HG02981 (cell line): ENCODE measurements around the gene FLOT2.
"Not testable (repeated sequence)": the region's sequence is repeated elsewhere in the genome, so short reads cannot be mapped to it uniquely, and the experiment has no call there.

Experiments
- ATAC-seq: cut with Tn5 transposase; IDR thresholded peaks from one replicate; pipeline ENCODE4 v1.9.1; 2021; ENCODE audit warnings: mild to moderate bottlenecking, moderate library complexity; ENCODE audit not compliant: unreplicated experiment

Gene FLOT2

DNA sequence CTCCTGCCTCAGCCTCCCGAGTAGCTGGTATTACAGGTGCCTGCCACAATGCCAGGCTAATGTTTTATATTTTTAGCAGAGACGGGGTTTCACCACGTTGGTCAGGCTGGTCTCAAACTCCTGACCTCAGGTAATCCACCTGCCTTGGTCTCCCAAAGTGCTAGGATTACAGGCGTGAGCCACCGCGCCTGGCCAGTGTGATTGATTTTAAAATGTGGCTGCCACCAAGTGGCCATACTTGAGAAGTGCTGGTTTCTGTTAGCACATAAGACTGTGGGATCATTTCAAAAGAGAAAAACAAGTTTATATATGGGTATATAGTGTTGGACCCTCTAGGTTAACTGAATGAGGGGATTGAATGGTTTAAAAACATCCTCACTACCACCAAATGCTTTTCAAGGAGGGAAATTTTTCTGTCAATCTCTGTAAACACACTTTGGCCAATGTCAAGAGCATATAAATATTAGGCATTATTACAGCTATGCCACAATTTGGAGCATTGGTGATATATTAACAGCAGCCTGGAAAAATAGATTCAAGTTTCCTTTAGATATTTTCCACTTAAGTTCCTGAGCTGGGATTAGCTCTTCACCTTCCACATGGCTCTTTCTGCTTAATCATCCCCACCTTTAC lies 18.9 kb upstream of the FLOT2 start:
- ATAC-seq, result no peak

DNA sequence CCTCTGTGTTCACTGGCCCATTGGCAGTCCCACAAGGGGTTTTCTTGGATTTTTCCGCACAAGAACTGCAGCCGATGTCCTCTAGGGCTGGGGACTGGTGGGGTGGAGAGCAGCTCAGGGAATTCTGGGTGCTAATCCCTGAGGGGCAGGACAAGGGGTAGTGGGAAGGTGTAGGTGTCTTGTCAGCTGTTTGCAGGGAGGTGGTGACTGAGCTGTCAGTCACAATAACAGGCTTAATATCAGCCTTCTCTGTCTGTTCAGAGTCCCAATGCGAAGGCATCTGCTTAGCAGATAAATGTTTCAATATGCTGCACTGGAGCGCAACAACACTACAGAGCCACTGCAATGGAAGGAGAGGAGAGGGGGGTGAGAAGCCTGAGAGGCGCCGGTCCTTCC lies 15.4 kb upstream of the FLOT2 start:
- ATAC-seq, result no peak

DNA sequence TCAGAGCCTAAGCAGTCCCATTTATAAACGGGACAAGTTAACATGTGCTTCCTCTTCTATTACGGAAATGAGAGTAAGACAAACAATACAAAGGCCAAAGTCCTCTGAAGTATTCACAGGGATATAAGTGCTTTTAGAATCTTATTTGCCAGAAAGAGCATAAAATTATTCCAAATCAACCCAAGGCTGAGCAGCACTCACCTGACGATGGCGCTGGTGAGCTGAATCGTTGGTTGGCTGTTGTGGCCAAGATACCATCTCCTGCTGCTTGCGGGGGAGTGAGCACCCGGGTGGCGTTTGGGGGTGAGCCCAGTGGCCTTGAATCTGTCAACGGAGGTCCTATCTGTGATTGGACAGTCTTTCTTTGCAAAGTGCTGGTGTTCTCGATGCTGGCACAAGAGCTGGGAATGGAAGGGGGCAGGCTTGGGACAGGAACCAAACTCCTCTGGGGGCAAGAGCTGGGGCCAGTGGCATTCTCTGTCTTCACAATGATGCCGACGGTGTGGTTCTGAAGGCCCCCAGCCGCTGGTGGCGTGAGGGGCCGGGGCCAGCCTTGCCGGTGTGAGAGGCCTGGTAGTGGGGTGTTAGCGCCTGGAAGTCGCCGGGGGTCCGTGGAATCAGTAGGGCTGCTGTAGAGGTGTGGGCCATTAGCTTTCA lies 14.9 kb upstream of the FLOT2 start:
- no peak for ATAC-seq

DNA sequence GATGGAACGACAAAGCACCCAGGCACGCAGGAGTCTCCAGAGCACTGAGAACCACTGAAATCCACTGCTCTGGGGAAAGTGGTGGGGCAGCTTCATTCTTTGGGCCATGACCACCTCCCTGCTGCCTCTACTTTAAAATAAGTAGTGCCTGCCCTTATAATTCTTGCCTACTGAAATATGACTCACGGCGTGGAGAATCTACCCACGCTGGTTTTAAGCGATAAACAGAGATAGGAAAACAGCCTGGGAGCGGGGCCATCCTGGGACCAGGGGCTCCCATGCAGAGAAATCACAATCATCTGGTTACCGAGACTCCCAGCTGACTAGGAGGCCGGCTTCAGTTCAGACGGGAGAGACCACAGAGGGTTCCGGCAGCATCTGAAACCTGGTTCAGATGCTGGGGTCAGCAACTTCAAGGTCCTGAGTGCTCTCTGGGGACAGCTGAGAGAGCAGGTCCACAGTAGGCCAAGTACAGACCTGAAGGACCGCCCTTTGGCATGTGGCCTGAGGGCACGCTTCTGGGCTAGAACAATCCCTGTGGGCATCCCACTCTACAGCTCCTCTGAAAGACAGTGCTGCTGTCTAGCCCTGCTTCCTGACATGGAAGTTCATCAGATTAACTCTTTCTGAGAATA lies 14.0 kb upstream of the FLOT2 start:
- no peak for ATAC-seq

DNA sequence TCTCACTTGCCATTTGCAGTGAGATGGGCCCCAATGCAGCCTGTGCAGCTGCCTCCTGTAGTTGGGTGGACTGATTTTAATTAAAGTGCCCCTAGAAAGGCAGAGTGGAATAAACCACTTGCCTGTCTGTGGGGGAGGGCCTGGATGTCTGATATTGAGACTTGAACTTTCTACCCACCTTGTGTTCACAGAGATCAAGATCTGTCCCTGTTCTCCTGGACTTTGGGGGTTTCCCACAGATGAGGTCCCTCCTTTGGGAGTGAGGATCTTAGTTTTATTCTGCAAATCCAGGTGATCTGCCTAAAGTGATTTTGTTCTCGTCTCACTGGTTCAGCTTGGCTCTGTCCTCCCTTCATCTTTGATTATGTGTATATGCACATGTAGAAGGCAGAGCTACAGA lies 13.0 kb upstream of the FLOT2 start:
- no peak for ATAC-seq

DNA sequence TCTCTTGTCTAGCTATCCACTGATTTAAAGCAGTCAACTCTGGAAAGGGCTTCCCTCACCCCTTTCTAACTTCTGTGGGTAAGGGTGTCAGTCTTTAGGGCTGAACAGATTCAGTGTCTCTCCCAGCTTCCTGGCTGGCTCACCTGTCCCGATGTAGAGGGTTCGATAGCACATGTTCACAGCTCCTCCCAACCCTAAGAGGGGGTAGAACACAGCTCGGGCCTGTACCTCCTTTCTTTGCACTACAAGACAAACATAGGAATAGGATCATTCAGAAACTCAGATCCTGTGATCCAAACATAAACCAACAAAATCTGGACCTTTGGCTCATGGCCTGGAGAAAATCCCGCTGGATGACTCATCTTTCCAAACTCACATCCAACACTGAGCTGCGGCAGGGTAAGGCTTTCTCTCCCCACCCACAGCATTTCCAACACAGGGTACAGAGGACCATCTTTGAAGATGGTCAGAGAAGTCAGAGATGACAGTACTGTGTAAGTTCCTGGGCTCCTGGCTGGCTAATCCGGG lies 11.2 kb upstream of the FLOT2 start:
- ATAC-seq, result no peak

DNA sequence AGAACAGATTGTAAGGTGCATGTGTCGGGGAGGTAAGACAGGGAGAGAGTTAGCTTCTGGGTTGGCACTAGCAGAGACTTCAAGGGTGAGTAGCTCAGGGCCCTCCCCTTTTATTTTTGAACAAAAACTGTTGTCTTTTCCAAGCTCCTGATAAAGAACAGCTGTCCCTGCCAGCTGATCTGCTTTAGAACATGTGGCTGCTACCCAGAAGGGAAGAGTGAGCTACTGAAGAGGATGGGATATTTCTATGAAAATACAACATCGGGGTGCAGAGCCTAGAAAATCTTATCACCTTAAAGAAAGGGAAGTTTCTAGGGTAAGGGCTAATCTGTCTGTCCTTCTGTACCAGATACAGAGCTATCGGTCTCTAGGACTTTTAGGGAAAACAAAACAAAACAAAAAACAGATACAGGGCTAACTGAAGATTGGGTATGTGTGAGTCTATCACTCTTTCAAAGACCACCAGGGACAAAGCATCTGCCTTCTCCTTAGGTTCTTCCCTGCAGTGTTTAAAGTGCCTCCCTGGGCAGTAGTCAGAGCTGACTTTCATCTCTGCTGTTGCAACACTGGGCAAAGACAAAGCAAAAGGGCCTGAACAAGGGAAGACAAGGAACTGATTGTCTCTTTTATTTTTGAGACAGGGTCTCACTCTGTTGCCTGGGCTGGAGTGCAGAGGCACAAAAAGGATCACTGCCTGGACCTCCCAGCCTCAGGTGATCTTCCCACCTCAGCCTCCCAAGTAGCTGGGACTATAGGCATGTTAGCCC lies 10.4 kb upstream of the FLOT2 start:
- no peak for ATAC-seq

DNA sequence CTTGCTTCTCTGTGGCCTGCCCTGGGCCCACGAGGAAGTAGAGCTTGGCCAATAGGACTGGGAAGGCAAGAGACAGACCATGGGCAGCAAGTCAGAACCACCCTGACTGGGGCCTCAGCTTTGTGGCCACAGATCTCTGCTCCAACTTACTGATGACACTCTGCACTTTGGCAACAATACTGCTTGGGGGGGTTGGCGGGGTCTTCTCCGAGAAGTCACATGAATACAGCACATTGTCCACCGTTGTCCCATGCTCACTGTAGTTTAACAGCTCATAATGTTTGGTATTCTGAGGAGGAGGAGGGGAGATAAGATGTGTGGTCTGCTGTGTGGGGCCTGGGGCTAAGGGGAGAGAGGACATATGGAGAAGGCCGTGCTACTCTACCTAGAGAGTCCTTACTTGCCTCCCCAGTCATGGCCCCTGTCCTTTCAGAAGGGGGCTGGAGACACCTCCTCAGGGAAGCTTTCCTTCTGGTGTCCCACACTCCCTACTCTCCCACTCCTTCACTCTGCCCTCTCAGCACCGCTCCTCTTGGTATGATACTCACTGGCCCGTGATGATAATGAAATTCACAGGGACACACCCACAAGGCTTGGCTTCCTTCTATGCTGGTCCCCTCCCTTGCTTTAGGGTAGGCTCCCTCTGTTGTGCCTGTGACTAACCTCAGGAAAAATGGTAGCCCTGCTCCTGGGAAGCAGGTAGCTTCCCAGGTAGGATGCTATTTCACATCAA lies 9.3 kb upstream of the FLOT2 start:
- ATAC-seq, result no peak

DNA sequence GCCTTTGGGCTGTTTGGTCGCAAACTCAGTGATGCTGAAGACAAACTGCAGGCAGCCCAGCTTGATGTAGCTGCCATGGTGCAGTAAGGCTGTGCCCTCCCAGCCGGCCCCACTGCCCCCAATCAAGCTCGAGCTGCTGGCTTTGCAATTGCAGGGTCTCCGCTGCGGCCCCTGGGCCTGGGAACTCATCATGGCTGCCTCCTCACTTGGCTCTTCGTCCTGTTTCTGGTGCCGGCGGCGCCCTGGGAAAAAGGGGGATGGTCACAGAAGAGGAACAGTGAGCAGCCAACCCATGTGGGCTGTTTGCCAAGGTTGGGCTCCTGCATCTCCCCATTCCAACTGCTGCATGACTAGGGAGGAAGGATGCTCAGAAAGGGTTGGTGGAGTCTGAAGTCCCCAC lies 8.7 kb upstream of the FLOT2 start:
- ATAC-seq, result no peak

DNA sequence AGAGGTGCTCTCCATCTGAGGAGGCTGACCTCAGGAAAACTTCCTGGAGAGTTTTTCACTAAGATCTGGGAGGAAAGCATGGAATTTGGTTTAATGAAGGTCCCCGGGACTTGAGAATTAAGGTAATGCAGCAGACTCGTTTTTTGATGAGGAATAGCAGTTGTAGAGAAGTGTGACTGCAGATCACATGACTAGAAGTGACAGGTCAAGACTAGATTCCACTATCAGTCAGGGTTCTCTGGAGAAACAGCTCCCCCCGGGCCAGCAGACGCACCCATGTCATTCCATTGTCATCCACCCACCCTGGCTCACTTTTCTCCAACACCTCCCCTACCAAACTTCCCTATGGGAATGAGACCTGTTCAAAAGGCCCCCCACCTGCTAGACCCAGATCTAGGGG lies 7.3 kb upstream of the FLOT2 start:
- no peak for ATAC-seq

DNA sequence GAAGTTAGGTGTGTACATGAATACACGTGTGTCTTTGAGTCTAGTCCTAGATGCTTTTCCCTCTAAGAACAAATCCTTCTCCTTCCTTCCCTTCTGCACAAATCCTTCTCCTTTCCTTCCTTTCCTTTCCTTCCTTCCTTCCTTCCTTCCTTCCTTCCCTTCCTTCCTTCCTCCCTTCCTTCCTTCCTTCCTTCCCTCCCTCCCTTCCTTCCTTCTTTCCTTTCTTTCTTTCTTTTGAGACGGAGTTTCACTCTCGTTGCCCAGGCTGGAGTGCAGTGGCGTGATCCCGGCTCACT lies 6.0 kb upstream of the FLOT2 start:
- ATAC-seq, result not testable (repeated sequence)

DNA sequence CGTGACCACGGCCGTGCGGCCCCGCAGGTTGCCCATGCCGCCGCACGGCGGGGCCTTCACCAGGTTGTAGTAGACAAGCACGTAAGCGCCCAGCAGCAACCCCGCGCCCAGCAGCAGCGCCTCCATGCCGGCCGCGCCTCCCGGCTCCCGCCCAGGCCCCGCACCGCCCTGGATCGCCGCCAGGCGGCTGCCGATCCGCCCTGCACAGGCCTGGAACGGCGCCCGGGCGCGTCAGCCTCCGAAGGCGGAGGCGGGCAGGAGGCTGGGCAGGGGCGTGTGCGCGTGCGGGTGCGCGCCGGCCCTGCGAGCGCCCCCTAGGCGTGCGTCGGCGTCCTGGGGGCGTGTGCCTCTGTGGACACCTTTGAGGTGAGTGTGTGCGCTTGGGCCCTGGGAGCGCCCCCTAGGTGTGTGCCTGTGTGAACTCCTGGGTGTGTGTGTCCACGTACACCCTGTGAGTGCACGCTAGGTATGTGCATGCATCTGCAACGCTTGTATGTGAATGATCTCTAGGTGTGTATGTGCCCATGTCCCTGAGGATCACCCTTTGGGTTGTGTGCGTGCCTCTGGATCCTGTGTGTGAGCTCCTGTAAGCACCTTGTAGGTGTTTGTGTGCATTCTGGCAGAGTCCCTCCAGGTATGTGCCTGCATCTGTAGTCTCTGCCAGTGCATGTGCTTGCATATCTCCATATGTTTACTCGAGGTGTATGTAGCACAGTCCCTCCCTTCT lies 5.4 kb upstream of the FLOT2 start, which contains the start of gene DHRS13:
Gene DHRS13, minus strand, starts transcription at position 261 of the 727 bp plus-strand sequence. Its CDS starts 135 bp downstream, at position 126.
- ATAC-seq, result peak; percentile 85

DNA sequence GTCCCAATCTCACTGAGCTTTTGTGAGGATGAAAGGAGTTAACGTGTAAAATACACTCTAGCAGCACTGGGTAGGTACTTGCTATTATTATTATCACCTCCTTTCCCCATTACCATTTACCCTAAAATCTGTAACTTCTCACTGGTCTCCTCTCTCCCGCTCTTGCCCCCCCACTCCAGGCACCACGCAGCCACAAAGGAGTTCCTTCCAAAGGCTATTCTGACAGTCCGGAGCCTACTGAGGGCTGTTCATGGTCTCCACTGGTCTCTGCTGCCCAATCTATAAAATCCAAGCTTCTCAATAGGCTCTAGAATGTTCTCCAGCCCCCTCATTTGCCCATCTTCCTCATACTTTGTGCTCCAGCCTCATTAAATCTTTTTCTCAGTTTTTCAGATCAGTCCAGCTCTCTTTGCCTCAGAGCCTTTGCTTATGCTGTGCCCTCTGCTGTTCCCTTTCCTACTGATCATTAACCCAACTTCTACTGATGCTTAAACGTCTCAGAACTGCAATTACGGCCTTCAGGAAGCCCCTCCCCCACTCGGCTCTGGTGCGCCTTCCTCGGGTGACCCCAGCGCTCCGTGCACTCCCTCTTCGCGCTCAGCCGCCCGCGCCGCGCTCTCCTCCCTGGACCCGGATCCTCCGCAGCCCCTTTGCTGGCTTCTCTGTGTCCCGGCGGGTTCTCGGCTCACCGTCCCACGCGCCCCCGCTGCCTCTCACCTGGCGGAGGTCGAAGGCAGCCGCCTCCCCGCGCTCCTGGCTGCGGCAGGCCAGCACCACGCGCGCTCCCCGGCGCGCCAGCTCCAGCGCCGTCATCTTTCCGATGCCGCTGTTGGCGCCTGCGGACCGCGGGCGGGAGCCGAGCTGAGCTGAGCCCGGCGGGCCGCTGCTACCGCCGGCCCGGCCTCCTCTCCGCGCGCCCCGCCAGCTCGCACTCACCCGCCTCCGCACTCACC lies 4.6 kb upstream of the FLOT2 start:
- ATAC-seq, result peak; percentile 6

DNA sequence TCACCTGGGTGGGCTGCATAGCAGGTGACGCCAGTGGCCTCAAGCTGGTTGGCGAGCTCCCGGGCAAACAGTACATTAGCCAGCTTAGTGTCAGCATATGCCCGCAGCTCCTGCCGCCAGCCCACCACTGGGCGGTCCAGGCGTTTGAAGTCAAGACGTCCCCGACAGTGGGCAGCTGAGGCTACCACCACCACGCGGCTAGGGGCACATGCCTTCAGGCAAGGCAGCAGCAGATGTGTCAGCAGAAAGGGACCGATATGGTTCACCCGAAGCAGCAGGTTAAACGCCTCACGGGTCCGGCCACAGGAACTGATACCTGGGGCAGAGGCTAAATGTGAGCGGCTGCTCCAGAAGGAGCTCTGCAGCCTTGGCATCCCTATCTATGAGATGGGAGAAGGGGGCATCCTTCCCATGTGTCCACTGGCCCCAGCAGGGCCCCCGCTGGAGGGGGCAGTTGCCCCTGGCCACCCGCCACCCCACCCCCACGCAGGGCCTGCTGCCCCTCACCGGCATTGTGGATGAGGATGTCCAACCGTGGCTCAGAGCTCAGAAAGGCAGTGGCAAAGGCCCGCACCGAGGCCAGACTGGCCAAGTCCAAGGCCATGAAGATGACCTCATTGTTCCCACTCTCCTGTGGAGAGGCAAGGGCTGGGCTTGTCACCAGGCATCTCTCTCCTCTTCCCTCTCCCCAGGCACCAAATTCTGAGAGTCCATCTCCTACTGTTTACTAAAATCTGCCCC lies 3.6 kb upstream of the FLOT2 start:
- no peak for ATAC-seq

DNA sequence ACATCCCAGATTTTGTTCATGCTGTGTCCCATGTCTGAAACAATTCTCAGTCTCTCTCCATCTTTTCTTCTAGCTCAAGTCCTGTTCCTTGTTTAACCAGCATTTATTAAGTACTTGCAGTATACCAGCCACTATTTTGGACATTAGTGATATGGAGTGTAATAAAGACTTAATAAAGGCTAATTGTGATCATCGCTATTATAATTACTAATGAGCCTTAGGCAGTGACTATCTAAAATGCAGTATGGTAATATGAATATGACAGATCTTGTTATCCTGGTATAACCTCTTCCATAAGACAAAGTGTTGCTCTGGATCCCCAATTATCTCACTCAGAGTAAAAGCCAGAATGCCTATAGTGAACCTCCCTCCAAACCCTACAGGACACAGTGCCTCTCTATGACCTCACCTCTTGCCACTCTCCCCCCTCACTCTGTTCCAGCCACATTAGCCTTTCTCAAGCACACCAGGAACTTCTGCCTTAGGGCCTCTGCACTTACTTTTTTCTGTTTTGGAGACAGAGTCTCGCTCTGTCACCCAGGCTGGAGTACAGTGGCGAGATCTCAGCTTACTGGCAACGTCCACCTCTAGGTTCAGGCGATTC lies 1.8 kb upstream of the FLOT2 start:
- no peak for ATAC-seq

DNA sequence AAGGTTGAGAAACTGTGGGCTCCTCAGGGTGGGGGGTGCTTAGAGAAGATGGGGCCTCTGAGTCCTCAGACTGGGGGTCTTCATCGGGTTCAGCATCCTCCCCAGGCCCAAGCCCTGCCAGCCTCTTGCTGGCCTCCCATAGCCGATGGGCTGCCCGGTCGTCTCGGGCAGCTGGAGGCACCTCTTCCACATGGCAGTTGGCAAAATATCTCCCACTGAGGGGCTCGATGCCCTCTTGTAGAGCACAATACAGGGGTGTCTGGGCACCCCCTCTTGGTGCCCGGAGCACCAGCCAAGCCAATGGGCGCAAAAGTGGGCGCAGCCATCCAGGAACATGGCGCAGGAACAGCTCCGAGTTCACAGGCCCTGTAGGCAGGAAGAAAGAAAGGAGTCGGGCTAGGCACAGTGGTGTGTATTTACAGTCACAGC lies 1.0 kb upstream of the FLOT2 start:
- no peak for ATAC-seq

DNA sequence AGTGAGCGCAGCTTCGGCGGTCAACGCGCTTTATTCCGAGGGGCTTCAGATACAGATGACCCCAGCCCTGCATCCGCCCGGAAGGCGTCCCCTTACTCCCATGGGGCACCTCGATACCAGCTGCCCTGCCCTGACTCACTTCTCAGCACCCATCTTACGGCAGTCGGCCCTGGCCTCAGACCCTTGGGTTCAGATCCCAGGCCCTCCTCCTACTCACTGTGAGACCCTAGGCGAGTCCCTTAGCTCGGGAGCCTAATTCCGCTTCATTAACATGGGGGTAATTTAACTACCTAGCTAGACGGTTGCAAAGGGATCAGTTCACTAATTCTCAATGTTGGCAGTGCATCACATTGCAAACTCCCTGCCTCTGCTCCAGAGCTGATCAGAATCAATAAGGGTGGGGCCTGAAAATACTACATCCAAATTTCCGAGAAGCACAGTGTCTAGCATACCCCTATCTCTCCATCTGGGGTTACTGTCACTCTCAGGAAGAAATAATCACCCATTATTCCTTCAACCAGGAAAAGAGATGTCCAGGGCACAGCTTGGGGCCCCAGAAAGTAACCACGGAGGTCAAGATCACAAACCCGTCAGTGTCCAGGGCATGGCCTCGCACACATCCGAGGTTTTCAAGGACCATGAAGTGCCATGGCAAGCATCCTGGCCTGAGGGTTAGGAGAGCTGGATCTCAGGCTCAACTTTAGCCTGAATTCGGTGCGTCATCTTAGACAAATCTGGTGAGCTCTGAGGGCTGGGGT lies 415 bp upstream of the FLOT2 start:
- ATAC-seq, result no peak
